OCI-LY1 (cell line): Measurements from ENCODE around the gene ST3GAL4.

Experiments
- H2AFZ ChIP-seq: fragments of 200-600 bp; sonication (generic), shearing (Covaris generic); 2 replicates; pipeline ENCODE4 v1.6.0; 2014; ENCODE audit warnings: antibody characterized with exemption, mild to moderate bottlenecking, low read length
- H3F3A ChIP-seq: fragments of 200-600 bp; sonication (generic), shearing (Covaris generic); 2 replicates; pipeline ENCODE4 v1.6.0; 2014; ENCODE audit warnings: mild to moderate bottlenecking, antibody characterized with exemption, low read length, moderate library complexity; ENCODE audit not compliant: insufficient read depth
- H3K27ac ChIP-seq: fragments of 200-600 bp; sonication (generic); 2 replicates; pipeline ENCODE4 v1.5.1; 2014; ENCODE audit warnings: low read length, mixed run types, mild to moderate bottlenecking, low read depth; ENCODE audit not compliant: poor library complexity, severe bottlenecking
- H3K27me3 ChIP-seq: fragments of 200-600 bp; sonication (generic); 2 replicates; pipeline ENCODE4 v1.6.0; 2014; ENCODE audit warnings: antibody characterized with exemption, mild to moderate bottlenecking, low read length, moderate library complexity; ENCODE audit not compliant: insufficient read depth
- H3K36me3 ChIP-seq: fragments of 200-600 bp; sonication (generic); 2 replicates; pipeline ENCODE4 v1.6.1; 2014; ENCODE audit warnings: mild to moderate bottlenecking, antibody characterized with exemption, low read length, moderate library complexity, mixed read lengths; ENCODE audit not compliant: insufficient read depth
- H3K4me1 ChIP-seq: fragments of 200-600 bp; sonication (generic); 2 replicates; pipeline ENCODE4 v1.5.1; 2014; ENCODE audit warnings: mild to moderate bottlenecking, low read length, moderate library complexity; ENCODE audit not compliant: insufficient read depth, severe bottlenecking
- H3K4me2 ChIP-seq: fragments of 200-600 bp; sonication (generic), shearing (Covaris generic); 2 replicates; pipeline ENCODE4 v1.6.1; 2014; ENCODE audit warnings: low read length
- H3K4me3 ChIP-seq: fragments of 200-600 bp; sonication (generic); 2 replicates; pipeline ENCODE4 v1.5.1; 2014; ENCODE audit warnings: low read length, low read depth, mild to moderate bottlenecking, mixed read lengths; ENCODE audit not compliant: poor library complexity, severe bottlenecking
- H3K79me2 ChIP-seq: fragments of 200-600 bp; shearing (Covaris generic); 2 replicates; pipeline ENCODE4 v1.6.1; 2016; ENCODE audit warnings: mixed run types, low read length, mixed read lengths; ENCODE audit not compliant: insufficient read depth
- H3K9ac ChIP-seq: fragments of 200-600 bp; sonication (generic), shearing (Covaris generic); 2 replicates; pipeline ENCODE4 v1.6.1; 2014; ENCODE audit warnings: mild to moderate bottlenecking, low read length, mixed read lengths
- H3K9me2 ChIP-seq: fragments of 200-600 bp; sonication (generic), shearing (Covaris generic); 2 replicates; pipeline ENCODE4 v1.6.1; 2014; ENCODE audit warnings: low read depth, mild to moderate bottlenecking, low read length, mixed read lengths
- H3K9me3 ChIP-seq: fragments of 200-600 bp; shearing (Covaris generic); 2 replicates; pipeline ENCODE4 v1.6.1; 2014; ENCODE audit warnings: low read length, mixed read lengths
- H4K20me1 ChIP-seq: fragments of 200-600 bp; sonication (generic), shearing (Covaris generic); 2 replicates; pipeline ENCODE4 v1.6.0; 2016; ENCODE audit warnings: mild to moderate bottlenecking, low read length; ENCODE audit not compliant: insufficient read depth
- CTCF ChIP-seq: fragments of 200-600 bp; sonication (generic), shearing (Covaris generic); IDR thresholded peaks from 2 replicates; pipeline ENCODE4 v1.5.1; 2017; ENCODE audit warnings: mild to moderate bottlenecking, antibody characterized with exemption, low read length, moderate library complexity, mixed read lengths
- EZH2 ChIP-seq: fragments of 200-600 bp; sonication (generic), shearing (Covaris generic); IDR thresholded peaks from 2 replicates; pipeline ENCODE4 v1.8.0; 2017; ENCODE audit warnings: borderline replicate concordance, mixed run types, mild to moderate bottlenecking, antibody characterized with exemption, low read length, moderate library complexity, mixed read lengths

The ST3GAL4 gene

DNA sequence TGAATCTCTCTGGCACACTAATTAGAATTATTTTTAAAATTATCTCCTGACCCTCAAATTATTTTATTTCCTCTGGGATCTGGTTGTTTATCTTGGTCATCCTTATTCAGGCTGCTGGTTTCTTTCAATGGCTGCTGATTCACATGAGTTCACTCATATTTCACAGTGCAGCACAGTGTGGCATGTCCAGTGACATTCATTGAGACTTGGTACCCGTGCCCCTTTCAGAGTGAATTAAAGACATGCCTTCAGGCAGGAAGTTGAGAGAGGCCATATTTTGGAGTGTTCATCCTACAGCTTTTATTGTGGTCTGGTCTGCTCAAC is 38.1 kb upstream of the ST3GAL4 start:
- no peak overlapping the region for H3K4me2 ChIP-seq
- peaks cover 11% of the 10 kb centered on the region for H3K4me1 ChIP-seq
- no peaks in the 10 kb centered on the region for H4K20me1 ChIP-seq
- no peak for TF ChIP-seq CTCF
- no peak for TF ChIP-seq EZH2
- no peak overlapping the region for H3K27ac ChIP-seq
- no peaks in the 10 kb centered on the region for H3F3A ChIP-seq
- H3K79me2 ChIP-seq: no peaks in the 10 kb centered on the region
- H3K27me3 ChIP-seq: no peaks in the 10 kb centered on the region
- peaks cover 47% of the 10 kb centered on the region for H3K36me3 ChIP-seq
- no peak overlapping the region for H2AFZ ChIP-seq
- H3K9me3 ChIP-seq: no peaks in the 10 kb centered on the region
- H3K9me2 ChIP-seq: no peaks in the 10 kb centered on the region
- no peak overlapping the region for H3K9ac ChIP-seq
- H3K4me3 ChIP-seq: no peak overlapping the region

DNA sequence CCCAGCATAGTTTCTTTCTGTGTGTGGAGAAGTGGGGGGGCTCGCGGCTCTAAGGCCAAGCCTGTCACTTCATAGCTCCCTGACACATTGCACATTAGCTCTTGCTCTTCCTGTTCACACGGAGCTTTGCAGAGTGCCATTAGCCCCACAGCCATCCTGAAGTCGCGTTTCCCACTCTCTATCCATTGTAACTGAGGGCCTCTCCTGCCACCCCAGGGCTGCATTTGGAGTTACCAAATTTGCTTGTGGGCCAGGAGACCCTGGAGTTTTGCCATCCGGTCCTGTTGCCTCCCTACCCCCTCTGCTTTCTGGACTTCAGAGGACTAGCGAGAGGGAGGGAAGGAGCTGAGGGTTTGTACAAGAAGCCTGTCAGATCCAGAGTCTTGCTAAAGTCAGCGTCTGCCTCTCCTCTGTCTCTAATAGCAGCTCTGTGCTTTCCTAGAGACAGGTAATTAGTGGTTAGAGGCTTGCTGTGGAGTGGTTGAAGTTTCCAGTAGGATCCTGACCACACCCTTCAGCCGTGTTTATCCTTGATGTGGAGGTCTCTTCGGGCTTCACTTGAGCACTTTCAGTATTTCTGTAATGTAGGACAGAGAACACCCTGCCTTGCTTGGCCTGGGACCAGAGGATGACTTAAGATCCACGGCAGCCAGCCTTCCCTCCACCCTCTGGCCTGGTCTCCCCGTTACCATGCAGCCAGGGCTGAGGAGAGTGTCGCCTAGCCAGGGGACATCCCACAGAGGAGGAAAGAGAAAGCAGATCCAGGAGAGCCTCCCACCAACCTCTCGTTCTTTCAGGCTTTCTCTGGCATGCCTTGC is 37.5 kb upstream of the ST3GAL4 start:
- Histone ChIP-seq H3K27ac (no peak overlapping the region), H2AFZ (no peak overlapping the region), H3K36me3 (peaks cover 41% of the 10 kb centered on the region), H3K27me3 (no peaks in the 10 kb centered on the region), H3K9ac (no peak overlapping the region), H3K79me2 (no peaks in the 10 kb centered on the region), H3K9me2 (no peaks in the 10 kb centered on the region), H3F3A (no peaks in the 10 kb centered on the region), H3K4me2 (no peak overlapping the region), H3K4me1 (peaks cover 11% of the 10 kb centered on the region), H4K20me1 (no peaks in the 10 kb centered on the region), H3K9me3 (no peaks in the 10 kb centered on the region), H3K4me3 (no peak overlapping the region)
- no peak for TF ChIP-seq EZH2
- TF ChIP-seq CTCF: no peak

- H3K9me2 ChIP-seq: no peaks in the 10 kb centered on the region
- no peak overlapping the region for H3K27ac ChIP-seq
- H3K79me2 ChIP-seq: no peaks in the 10 kb centered on the region
- H3K9ac ChIP-seq: no peak overlapping the region
- H3K4me2 ChIP-seq: no peak overlapping the region
- H2AFZ ChIP-seq: no peak overlapping the region
- H4K20me1 ChIP-seq: no peaks in the 10 kb centered on the region
- TF ChIP-seq CTCF: no peak
- no peak for TF ChIP-seq EZH2
- no peaks in the 10 kb centered on the region for H3K9me3 ChIP-seq
- peaks cover 11% of the 10 kb centered on the region for H3K4me1 ChIP-seq
- peaks cover 33% of the 10 kb centered on the region for H3K36me3 ChIP-seq
- H3K4me3 ChIP-seq: no peak overlapping the region
- H3F3A ChIP-seq: no peaks in the 10 kb centered on the region
- H3K27me3 ChIP-seq: no peaks in the 10 kb centered on the region
Measured at GRCh38 chr11:126318574-126319373, 36.7 kb upstream of the ST3GAL4 start.
